Activated T-helper 1 cell treated with anti-CD3 and anti-CD28 coated beads, Interleukin-2, amount 50 U/mL, for 16 hours (primary cell): ENCODE results near the gene MUTYH.
A peak's percentile ranks its signal among the peaks of the same experiment; 100 is the strongest.

Experiments used
- DNase-seq, 2 donors: peaks; one replicate each; pipeline ENCODE4 v3.0.0-alpha.2; 2020; ENCODE audit warnings: low read depth in 1 of 2, low spot score in 1 of 2

MUTYH gene

GRCh38 chr1:45348966-45349677, 8.9 kb upstream of the MUTYH start:
- DNase-seq = no peak

GRCh38 chr1:45348609-45348965, 8.3 kb upstream of the MUTYH start:
- DNase-seq = no peak

- DNase-seq = no peak
Observed at GRCh38 chr1:45348020-45348419, 7.8 kb upstream of the MUTYH start.

GRCh38 chr1:45346473-45346872, 6.2 kb upstream of the MUTYH start:
- DNase-seq = no peak

GRCh38 chr1:45345014-45345413, 4.8 kb upstream of the MUTYH start:
- no peak for DNase-seq

- no peak for DNase-seq
Observed at GRCh38 chr1:45344499-45344898, 4.3 kb upstream of the MUTYH start.

- no peak for DNase-seq
Observed at GRCh38 chr1:45340816-45341466, 701 bp upstream of the MUTYH start.

- DNase-seq = no peak
Observed at GRCh38 chr1:45337630-45338325, 2.5 kb downstream of the MUTYH start.

- no peak for DNase-seq
Observed at GRCh38 chr1:45335855-45336324, 4.3 kb downstream of the MUTYH start.

GRCh38 chr1:45334308-45335245, 5.7 kb downstream of the MUTYH start:
- DNase-seq = no peak

GRCh38 chr1:45332346-45332720, 7.9 kb downstream of the MUTYH start:
- DNase-seq = no peak

GRCh38 chr1:45331436-45332345, 8.5 kb downstream of the MUTYH start:
- no peak for DNase-seq

- DNase-seq = no peak
Observed at GRCh38 chr1:45329445-45329844, 10.8 kb downstream of the MUTYH start.

GRCh38 chr1:45328680-45329079, 11.6 kb downstream of the MUTYH start:
- DNase-seq = no peak

GRCh38 chr1:45327644-45328515, 12.4 kb downstream of the MUTYH start:
- no peak for DNase-seq

- peak in 1 of 2 donors; percentile 33 for DNase-seq
Observed at GRCh38 chr1:45326627-45327623, 13.3 kb downstream of the MUTYH start, which contains the start of gene HPDL. Gene HPDL (plus strand): TSS chr1:45326895. CDS start chr1:45327149, 254 bp downstream.

GRCh38 chr1:45325851-45326506, 14.3 kb downstream of the MUTYH start:
- no peak for DNase-seq
